Measurements from ENCODE around the gene IGSF6.
"Not testable (repeated sequence)": the region's sequence is repeated elsewhere in the genome, so short reads cannot be mapped to it uniquely, and the experiment has no call there.

The IGSF6 gene

DNA sequence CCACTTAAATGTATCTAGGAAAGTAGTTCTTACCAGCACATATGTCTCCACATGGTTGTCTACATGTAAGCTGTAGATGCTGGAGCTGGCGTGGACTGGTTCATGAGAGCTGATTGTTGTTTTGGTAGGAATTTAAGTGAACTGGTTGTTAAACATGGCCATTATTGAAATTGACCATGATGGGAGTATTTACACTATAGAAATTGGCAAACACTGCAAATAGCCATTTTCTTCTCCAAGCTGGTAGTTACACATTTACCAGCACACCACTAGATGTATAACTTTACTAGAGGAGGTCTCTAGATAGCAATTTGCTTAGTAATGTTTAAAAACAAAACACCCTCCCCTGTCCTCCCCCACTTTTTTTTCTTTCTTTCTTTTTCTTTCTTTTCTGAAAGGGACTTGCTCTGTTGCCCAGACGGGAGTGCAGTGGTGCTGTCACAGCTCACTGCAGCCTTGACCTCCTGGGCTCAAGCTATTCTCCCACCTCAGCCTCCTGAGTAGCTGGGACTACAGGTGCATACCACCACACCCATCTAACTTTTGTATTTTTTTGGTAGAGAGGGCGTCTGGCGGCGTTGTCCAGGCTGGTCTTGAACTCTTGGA is 24.2 kb downstream of the IGSF6 start:
- DNase-seq = no peak

GRCh38 chr16:21626659-21627277 is 25.6 kb downstream of the IGSF6 start:
- peak; percentile 71 to 85 (median 78) for DNase-seq

GRCh38 chr16:21625026-21625425 is 27.4 kb downstream of the IGSF6 start:
- DNase-seq = no peak

DNA sequence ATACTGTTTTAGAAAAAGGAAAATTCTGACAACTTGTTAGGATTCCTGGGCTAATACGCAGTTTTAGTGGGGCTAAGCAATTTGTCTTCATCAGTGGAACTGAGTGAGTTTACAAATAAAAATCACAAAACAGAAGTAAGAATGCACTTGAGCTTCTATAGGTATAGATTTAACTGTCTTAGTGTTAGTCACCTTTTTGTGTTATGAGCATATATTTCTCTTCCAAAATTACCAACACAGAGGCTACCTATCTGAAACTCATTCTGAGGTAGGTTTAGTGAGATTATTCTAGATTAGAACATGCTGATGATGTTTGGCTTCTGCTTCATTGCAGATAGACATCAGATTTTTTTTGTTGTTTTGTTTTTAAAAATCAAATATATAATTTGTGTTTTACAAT is 29.9 kb downstream of the IGSF6 start:
- no peak for DNase-seq

DNA sequence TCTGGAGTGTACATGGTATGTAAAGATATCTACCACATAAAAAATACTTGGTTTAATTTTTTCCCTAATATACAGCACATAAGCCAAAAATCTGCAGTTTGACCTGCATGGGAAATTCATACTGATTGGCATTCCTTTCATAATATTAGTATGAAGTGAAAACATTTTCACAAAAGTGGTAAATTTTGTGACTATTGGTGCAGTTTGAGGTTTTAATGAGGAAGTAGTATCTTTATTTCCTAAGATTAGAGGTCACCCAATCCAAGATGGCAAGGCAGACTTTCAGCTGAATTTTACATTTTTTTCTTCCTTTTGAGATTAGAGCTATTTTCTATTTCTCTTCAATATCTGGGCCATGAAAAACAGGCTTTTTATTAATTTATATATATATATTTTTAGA is 31.8 kb downstream of the IGSF6 start:
- peak in 1 of 3 donors; percentile 30 for DNase-seq

GRCh38 chr16:21619765-21620425 is 32.5 kb downstream of the IGSF6 start:
- no peak for DNase-seq

GRCh38 chr16:21618281-21618680 is 34.1 kb downstream of the IGSF6 start:
- DNase-seq = peak in 1 of 3 donors; percentile 38

DNA sequence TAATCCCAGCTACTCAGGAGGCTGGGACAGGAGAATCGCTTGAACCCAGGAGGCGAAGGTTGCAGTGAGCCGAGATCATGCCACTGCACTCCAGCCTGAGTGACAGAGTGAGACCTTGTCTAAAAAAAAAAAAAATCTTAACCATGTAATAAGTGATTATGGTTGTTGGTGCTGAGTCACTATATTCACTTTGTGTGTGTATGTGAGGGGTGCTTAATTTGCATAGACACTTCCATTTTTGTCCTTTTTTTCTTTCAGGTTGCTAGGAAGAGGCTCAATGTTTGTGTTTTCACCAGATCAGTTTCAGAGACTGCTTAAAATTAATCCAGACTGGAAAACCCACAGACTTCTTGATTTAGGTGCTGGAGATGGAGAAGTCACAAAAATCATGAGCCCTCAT is 34.8 kb downstream of the IGSF6 start:
- peak; percentile 61 to 93 (median 73) for DNase-seq

DNA sequence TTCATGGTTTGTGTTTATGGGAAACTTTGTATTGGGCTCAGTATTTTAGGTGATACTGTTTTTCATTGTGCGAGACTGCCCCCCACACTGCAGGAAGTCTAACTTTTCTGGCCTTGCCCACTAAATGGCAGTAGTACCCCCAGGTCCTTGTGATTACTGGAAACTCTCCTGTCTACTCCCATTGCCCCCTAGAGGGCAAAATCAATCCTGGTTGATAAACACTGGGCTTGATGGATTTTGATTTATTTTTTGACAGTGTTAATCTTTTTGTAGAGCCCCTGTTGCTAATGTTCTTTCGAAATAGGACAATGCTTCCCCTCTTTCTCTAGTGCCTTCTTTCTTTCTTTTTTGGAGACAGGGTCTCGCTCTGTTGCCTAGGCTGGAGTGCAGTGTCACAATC is 37.5 kb downstream of the IGSF6 start:
- DNase-seq = no peak

- DNase-seq = no peak
Measured at GRCh38 chr16:21613781-21614180, 38.6 kb downstream of the IGSF6 start.

- no peak for DNase-seq
Measured at GRCh38 chr16:21613361-21613760, 39.0 kb downstream of the IGSF6 start.

- peak; percentile 33 to 65 (median 62) for DNase-seq
Measured at GRCh38 chr16:21611556-21612384, 40.6 kb downstream of the IGSF6 start.

DNA sequence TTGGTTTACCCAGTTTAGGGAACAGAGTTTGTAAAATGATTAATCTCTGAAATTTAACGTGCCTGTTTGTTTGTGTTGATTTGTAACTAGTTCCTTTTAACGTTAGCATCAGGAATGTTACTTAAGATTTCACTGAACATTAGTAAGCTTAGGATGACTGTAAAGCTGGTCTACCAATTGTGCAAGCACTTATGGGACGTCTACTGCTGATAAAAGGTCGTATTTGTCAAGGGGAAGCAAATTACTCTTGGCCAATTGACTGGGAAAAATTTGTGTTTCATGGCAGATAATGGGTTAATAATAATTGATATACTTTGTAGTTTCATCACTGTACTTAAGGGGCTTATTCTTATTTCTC is 41.2 kb downstream of the IGSF6 start:
- peak; percentile 66 to 92 (median 89) for DNase-seq

GRCh38 chr16:21610766-21611165 is 41.6 kb downstream of the IGSF6 start:
- DNase-seq = no peak

DNA sequence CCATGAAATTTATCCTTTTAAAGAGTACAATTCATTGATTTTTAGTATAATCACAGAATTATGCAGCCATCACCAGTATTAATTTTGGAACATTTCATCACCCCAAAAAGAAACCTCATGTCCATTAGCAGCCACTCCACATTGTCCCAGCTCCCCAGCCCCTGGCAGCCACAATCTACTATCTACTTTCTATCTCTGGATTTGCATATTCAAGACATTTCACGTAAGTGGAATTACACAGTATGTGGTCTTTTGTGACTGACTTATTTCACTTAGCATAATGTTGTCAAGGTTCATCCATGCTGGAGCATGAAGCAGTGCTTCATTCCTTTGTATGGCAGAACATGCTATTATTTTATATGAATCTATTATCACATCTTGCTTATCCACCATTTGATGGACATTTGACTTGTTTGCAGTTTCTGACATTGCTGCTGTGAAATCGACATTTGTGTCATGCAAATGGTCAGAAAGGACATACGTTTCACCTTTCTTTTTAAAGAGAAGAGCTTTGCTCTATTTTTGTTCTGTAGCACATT is 42.3 kb downstream of the IGSF6 start:
- DNase-seq = peak in 1 of 3 donors; percentile 48

DNA sequence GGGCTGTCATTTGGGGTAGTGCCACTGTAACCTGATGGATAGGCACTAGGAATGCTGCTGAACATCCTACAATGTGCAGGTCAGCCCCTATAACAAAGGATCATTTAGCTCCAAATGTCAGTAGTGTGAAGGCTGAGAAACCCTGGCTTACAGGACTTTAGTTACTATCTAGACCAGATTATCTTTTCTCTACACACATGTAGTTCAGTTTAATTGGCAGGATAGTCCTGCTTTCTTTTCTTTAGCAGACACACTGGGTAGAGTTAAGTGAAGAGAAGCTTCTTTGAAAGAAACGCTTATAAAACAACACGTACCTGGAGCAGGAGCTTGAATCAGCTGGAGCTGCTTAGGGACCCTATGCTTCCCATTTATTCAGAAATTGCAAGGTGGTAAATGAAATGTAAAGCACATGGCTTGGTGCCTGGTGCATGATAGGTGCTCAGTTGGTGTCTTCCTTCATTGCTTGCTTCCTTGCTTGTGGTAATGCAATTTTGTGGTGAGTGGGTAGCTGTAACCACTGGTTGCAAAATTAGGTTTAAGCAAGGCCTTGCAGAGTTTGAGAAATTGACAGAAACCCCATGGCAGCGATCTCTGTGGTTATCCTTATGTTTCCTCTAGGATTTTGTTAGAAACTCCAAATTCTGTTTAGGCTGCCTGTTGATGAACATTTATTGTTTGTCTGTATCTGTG is 43.6 kb downstream of the IGSF6 start:
- DNase-seq = peak; percentile 75 to 90 (median 89)

- not testable (repeated sequence) for DNase-seq
Measured at GRCh38 chr16:21605848-21606247, 46.6 kb downstream of the IGSF6 start.

- DNase-seq = peak; percentile 33 to 50 (median 46)
Measured at GRCh38 chr16:21603928-21604327, 48.5 kb downstream of the IGSF6 start.

- DNase-seq = no peak
Measured at GRCh38 chr16:21602785-21603184, 49.6 kb downstream of the IGSF6 start.

- peak; percentile 52 to 58 (median 52) for DNase-seq
Measured at GRCh38 chr16:21600031-21600773, 52.2 kb downstream of the IGSF6 start.

DNA sequence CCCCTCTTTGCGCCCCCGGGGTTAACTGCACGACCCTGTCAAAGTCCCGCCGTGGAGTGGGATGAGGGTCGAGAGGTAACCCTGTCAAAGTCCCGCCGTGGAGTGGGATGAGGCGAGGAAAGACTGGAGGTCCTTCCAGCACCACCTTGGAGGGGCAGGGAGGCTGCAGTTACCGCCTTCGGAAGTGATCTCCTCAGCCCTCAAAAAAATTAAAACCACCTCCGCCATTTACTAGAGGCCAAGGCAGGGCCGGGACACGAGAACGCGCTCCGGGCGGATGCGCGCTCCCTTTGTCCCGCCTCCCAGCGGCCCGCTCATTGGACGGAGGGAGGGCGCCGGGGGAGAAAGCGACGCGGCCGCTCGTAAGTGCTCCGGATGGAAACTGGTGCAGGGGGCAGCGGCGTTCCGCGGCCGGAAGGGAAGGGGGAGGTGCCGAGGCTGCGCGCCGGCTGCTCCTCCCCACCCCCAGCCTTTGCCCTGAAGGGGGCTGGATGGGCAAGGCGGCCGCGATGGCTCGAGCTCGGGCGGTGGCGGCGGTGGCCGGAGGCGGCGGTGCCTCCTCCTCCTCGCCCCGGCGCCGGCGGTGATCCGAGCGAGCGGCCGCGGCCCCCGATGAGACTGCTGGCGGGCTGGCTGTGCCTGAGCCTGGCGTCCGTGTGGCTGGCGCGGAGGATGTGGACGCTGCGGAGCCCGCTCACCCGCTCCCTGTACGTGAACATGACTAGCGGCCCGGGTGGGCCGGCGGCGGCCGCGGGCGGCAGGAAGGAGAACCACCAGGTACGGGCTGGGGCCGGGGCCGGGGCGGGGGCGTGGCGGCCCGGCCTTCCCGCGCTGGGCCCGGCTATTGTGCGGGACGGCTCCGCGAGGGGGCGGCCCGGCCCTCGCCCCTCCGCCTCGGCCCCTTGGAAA is 53.0 kb downstream of the IGSF6 start, which contains the start of gene METTL9:
Gene METTL9 (plus strand): TSS at position 456 of the 909 bp plus-strand sequence. CDS start 157 bp downstream, at position 613.
- peak; percentile 96 to 98 (median 98) for DNase-seq
